ENCODE measurements around the gene SMPX. TPM values are rescaled to one million over a fixed set of nuclear protein-coding genes. Genes with fewer than 3 reads are reported as not detected.

Gene SMPX
- total and polyA plus RNA-seq, 2 of the 4 experiments (the other 2 are of a cell fraction): not detected

- no peak overlapping the region for H3K4me2 ChIP-seq (ENCODE audit: low read depth, low read length)
- no peak overlapping the region for H2AK9ac ChIP-seq (replicated peaks; ENCODE audit: low read depth, low read length, poor library complexity)
- no peak overlapping the region for H2AFZ ChIP-seq (replicated peaks; ENCODE audit: low read length, poor library complexity)
- H3K9me1 ChIP-seq (ENCODE audit: insufficient read depth, low read length): no peaks in the 10 kb centered on the region
- no peak for DNase-seq
- no peaks in the 10 kb centered on the region for H3K36me3 ChIP-seq (ENCODE audit: control insufficient read depth, insufficient read depth, low read length)
- H2AK5ac ChIP-seq (ENCODE audit: low read depth, low read length): no peak overlapping the region
- H2BK120ac ChIP-seq (ENCODE audit: low read depth, low read length): no peak overlapping the region
- no CpG with 5 or more reads among the region's 6 CpGs for WGBS, 2 experiments (ENCODE audit: extremely low coverage in 2 of 2, insufficient read length in 1 of 2)
- H3K56ac ChIP-seq (ENCODE audit: extremely low read depth, insufficient read depth, low read length): no peak overlapping the region
- BruUV-seq (replicated peaks): no TSS peak
- H3K9ac ChIP-seq (ENCODE audit: low read depth, low read length): no peak overlapping the region
- no peaks in the 10 kb centered on the region for H3K9me3 ChIP-seq (ENCODE audit: control insufficient read depth, insufficient read depth, low read length)
- intact Hi-C loops (cut with micrococcal nuclease) (loop anchor here (10.0 kb wide), 2 partner anchors 233 to 257 kb away; no protein-coding TSS in a partner anchor), in situ Hi-C loops (cut with MboI; ENCODE audit: low sequenced_read_pairs) (loop anchor here (25.0 kb wide), 1 partner anchor 1480 kb away; the partner anchor contains the start of gene RPS6KA3), dilution Hi-C loops (cut with HindIII; ENCODE audit: low sequenced_read_pairs, unreplicated experiment) (no loop called here)
- H4K8ac ChIP-seq (ENCODE audit: low read depth in 2 of 2, low read length in 2 of 2): no peak overlapping the region
- H4K91ac ChIP-seq (ENCODE audit: insufficient read depth, low read depth, low read length): no peak overlapping the region
- H3K27ac ChIP-seq (ENCODE audit: insufficient read depth, low read length): no peak overlapping the region
- H2BK15ac ChIP-seq (ENCODE audit: low read depth, low read length): no peak overlapping the region
- no peak for TF ChIP-seq MAZ (IDR thresholded peaks at IDR 0.05; ENCODE audit: borderline replicate concordance, low read depth, low read length)
- TF ChIP-seq RCOR1 (IDR thresholded peaks at IDR 0.05; ENCODE audit: insufficient replicate concordance, low read length): no peak
- no peak for TF ChIP-seq USF2 (IDR thresholded peaks at IDR 0.05; ENCODE audit: low read depth, low read length)
- TF ChIP-seq BHLHE40 (IDR thresholded peaks at IDR 0.05; ENCODE audit: low read depth, low read length): no peak
- no peak for TF ChIP-seq ELK1 (IDR thresholded peaks at IDR 0.05; ENCODE audit: borderline replicate concordance, low read depth, low read length)
- no peak for TF ChIP-seq MAFK (IDR thresholded peaks at IDR 0.05; ENCODE audit: low read depth, low read length)
- TF ChIP-seq MXI1 (IDR thresholded peaks at IDR 0.05; ENCODE audit: borderline replicate concordance, low read depth, low read length): no peak
- no peak for TF ChIP-seq CHD1 (IDR thresholded peaks at IDR 0.05; ENCODE audit: low read depth, low read length)
- no peak for TF ChIP-seq RFX5 (IDR thresholded peaks at IDR 0.05; ENCODE audit: low read depth, low read length)
- no peak for TF ChIP-seq CTCF (conservative IDR thresholded peaks at IDR 0.05; ENCODE audit: low read depth, low read length)
- no peak for TF ChIP-seq SMC3 (IDR thresholded peaks at IDR 0.05; ENCODE audit: low read depth, low read length)
- TF ChIP-seq RAD21 (IDR thresholded peaks at IDR 0.05; ENCODE audit: low read length): no peak
- no peak for TF ChIP-seq FOS (IDR thresholded peaks at IDR 0.05; ENCODE audit: low read depth, low read length)
- H2BK5ac ChIP-seq (ENCODE audit: low read depth, low read length, poor library complexity, severe bottlenecking): no peak overlapping the region
- no peak overlapping the region for H3K23ac ChIP-seq (ENCODE audit: low read depth, low read length)
- H3K4ac ChIP-seq (ENCODE audit: low read depth, low read length): no peak overlapping the region
- H4K5ac ChIP-seq (ENCODE audit: low read depth, low read length): no peak overlapping the region
- H3K27me3 ChIP-seq (ENCODE audit: control insufficient read depth, insufficient read depth, low read length): peaks cover 6% of the 10 kb centered on the region
- no peak overlapping the region for H2BK20ac ChIP-seq (ENCODE audit: low read depth, low read length)
- POLR2A ChIA-PET (ENCODE audit: unreplicated experiment): no interaction called here
- ATAC-seq (ENCODE audit: low read depth): no peak
- H3K79me1 ChIP-seq (ENCODE audit: low read depth in 1 of 2, low read length in 2 of 2): no peaks in the 10 kb centered on the region
- H4K20me1 ChIP-seq (ENCODE audit: insufficient read depth, low read length): no peaks in the 10 kb centered on the region
- CTCF ChIA-PET: no interaction called here
- no peak overlapping the region for H3K18ac ChIP-seq (ENCODE audit: low read depth, low read length)
- no peak overlapping the region for H3K4me3 ChIP-seq (ENCODE audit: insufficient read depth, low read depth, low read length)
- no peaks in the 10 kb centered on the region for H3K4me1 ChIP-seq (ENCODE audit: control insufficient read depth, insufficient read depth, low read length)
- H3K14ac ChIP-seq (replicated peaks; ENCODE audit: low read depth, low read length): no peak overlapping the region
These were observed 15.8 kb downstream of the SMPX start for GRCh38 chrX:21741869-21742701.
